Endometrial microvascular endothelial cells (primary cell): ENCODE data around the gene SCN8A. TPM values are rescaled to one million over a fixed set of nuclear protein-coding genes. Genes with fewer than 3 reads are reported as not detected.

ENCODE experiments used
- in situ Hi-C: cut with HindIII; loops from 2 replicates; pipeline ENCODE4 v1.10.0; 2017; ENCODE audit warnings: low sequenced_read_pairs, low pct_unique_long_range_greater_than_20kb; ENCODE audit errors: inconsistent ontology term
- total RNA-seq: library from RNA; depleted of rRNA; stranded (reverse); fragments of >200 nt; gene quantifications from one replicate; pipeline ENCODE4 v1.2.3, GENCODE V29; 2015; ENCODE audit errors: inconsistent ontology term

The SCN8A gene
- total RNA-seq, 1 donor from 2014 or later = 0.09 TPM

GRCh38 chr12:51855586-51856428 is 264.8 kb downstream of the SCN8A start:
- in situ Hi-C loops = no loop called here

- in situ Hi-C loops = no loop called here
Observed at GRCh38 chr12:51860986-51861385, 270.0 kb downstream of the SCN8A start.

Other genes starting within 250 kb of the SCN8A start
- gene CELA1, start 244.6 kb upstream of the SCN8A start, total RNA-seq = not detected
- 242 TPM for gene GALNT6, start 199.8 kb upstream of the SCN8A start, total RNA-seq
- gene SLC4A8, start 166.4 kb upstream of the SCN8A start, total RNA-seq = 5.2 TPM